GM21737 (cell line): Measurements from ENCODE around the gene PRR30.

Source experiments
- ATAC-seq: cut with Tn5 transposase; IDR thresholded peaks from one replicate; pipeline ENCODE4 v1.9.1; 2021; ENCODE audit warnings: mild to moderate bottlenecking, moderate library complexity; ENCODE audit not compliant: unreplicated experiment

Gene PRR30

DNA sequence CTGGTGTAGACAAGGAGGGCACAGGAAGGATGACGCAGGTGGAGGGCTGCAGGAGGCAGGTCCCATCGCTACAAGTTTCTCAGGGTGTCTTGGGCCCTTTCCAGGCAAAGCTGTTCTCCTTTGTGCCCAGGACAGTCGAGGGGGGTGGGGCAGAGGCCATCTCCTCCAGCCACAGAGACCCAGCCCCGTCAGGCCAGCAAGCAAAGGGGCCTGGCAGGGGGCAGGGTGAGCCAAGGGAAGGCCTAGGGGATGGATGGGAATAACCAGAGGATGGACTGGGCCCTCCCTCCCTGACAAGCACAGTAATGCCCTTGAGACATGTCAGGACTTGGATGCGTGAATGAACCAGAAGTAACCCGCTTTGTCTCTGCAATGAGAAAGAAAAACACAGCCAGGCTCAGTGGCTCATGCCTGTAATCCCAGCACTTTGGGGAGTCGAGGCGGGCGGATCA lies 15.9 kb upstream of the PRR30 start:
- no peak for ATAC-seq

DNA sequence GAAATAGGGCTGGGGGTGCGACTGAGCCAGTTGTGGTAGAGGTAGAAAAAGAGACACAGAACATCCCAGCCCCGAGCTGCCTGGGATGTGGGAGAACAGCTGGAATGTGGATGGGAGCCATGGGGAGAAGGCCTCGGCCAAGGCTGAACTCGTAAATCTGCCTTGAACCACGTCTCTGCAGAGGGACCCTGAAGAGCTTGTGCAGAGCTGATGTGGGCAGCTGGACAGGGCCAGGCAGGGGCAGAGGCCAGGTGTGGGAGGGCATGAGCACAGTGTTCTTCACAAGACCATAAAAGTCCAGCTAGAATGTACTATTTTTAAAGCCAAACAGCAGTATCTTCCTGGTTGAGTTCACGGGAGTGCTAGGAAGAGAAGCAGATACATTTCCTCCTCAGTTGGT lies 15.3 kb upstream of the PRR30 start:
- ATAC-seq = no peak

DNA sequence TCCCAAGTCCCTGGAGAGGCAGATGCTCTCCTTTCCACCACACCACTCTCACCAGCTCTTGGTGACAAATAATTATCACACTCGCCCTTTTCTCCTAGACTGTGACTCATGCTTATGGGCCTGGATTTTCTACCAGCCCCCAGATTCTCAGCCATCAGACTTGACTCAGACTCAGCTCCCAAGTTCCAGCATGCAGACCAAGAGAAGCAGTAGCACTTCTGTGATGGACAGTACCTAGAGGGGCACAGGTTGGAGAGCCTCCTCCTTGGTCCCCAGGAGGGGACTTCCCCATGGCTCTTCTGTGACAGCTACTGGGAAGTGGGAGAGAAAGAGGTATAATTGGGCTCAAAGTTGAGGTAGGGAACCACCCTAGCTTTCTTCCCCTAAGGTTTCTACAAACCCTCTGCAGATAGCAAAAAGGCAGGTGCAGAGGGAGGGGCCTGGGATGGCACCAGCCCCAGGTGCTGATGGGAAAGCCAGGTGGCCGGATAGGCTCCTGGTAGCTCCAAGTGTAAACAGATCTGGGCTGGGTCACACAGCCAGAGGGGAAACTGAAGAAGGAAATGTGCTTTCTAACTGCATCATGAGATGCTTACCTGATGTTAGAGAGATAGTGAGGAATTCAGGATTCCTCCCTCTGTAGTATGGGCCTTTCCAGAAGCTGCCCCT lies 13.7 kb upstream of the PRR30 start:
- no peak for ATAC-seq

DNA sequence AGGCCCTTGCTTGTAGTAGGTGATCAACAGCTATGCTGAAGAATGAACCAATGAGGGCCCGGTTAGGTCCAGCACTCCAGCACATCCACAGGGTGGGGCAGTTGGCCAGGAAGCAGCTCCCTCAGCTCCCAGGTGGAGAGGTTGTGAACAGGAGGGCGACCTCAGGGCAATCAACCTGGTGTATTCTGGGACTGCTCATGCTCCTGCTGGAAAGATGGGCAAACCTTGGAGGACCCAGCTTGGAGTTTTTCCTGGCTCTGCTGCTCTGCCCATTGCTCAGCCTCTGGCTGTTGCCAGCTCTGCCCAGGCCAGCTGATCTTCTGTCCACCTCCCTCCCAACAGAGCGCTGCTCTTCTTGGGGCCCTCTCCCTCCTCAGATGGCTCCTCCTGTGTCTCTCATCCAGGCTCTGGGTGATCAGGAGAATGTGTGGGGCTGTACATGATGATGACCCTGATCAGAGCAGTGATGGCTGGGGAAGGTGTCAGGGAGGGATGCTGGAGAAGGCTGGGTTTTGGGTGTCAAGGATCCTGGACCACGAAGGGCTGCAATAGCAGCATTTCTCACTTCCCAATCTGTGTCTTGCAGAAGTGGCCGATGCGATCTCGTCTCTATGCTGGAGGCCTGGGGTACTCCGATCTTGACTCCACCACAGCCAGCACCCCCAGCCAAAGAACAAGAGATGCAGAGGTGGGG lies 13.0 kb upstream of the PRR30 start:
- ATAC-seq = no peak

DNA sequence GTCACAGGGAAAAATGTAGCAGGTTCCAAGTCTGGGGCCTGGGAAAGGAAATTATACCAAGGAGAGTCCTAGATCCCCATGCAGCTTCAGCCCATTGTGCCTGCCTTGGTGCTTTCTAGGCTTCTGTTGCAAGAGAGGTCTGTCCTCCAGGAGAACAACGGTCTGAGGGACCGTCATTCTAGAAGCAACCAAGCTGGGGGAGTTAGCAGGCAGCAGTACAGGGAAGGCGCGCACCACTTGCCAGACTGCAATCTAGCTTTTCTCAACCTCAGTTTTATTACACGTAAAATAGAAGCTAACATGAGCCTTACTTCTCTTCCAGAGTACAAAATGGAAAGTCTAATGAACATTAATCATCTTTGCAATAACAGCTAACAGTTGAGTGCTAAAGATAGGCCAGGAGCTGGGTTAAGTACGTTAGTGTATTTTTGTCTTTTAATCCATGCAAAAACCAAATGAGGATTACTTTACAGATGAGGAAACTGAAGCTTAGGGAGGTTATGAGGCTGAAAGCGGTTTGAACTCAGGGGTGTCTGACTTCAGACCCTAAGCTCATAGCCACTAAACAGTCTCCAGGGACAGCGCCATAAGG lies 11.5 kb upstream of the PRR30 start:
- ATAC-seq = no peak

DNA sequence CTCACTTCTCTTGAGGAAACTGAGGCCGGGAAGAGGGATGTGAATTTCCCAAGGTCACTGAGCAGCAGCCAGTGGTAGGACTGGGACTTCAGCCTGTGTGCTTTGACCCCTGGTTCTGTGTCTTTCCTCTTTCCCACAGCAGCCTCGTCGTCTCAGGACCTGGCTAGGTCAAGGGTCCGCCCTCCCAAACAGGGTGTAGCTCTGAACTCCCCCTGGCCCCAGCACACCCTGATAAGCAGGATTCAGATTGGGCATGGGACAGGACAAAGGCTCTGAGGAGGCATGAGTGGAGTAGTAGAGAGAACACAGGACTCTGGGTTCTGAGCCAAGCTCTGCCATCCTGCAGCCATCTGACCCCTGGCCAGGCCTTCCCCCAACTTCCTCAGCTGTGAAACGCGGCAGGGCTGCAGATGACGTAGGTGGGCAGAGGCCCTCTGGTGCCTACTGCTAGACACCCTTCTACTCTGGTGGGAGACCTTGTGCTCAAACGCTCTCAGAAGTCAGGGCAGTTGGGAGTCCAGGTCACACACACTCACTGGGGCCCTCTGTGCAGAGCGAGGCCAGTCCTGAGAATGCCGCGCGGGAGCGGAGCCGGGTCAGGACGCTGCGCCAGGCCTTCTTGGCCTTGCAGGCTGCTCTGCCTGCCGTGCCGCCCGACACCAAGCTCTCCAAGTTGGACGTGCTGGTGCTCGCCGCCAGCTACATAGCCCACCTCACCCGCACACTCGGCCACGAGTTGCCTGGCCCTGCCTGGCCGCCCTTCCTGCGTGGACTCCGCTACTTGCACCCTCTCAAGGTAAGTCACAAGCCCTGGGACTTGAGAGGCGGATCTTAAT lies 10.6 kb upstream of the PRR30 start:
- no peak for ATAC-seq

DNA sequence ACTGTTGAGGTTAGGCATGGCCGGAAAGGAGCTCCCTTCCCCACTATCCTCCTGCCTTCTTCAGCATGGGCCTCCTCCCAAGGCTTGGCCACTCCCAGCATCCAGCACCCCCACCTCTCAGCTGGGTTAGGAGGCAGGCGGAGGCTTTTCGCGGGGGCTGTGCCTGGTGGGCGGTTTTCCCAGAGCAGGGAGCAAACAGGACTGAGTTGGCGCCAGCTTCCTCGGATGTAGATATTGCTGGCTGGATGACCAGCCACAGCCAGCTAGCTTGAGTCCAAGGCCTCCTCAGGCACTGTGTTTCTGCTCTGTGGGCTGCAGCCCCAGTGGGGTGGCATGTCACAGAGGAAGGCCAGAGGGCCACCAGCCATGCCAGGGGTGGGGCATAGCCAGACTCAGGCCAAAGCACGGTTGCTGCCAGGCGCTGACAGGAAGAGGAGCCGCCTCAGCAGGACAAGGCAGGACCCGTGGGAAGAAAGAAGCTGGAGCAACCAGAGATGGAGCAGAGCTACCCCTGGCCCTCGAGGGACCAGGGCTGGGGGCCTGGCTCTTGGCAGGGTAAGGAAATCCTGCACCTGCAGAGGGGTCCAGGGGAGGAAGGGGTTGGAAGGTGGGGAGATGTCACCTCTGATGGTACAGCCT lies 9.7 kb upstream of the PRR30 start, which contains the start of gene TCF23:
TCF23 (plus strand) TSS at position 204 of the 639 bp plus-strand sequence; CDS start at position 334, 130 bp downstream.
- no peak for ATAC-seq

DNA sequence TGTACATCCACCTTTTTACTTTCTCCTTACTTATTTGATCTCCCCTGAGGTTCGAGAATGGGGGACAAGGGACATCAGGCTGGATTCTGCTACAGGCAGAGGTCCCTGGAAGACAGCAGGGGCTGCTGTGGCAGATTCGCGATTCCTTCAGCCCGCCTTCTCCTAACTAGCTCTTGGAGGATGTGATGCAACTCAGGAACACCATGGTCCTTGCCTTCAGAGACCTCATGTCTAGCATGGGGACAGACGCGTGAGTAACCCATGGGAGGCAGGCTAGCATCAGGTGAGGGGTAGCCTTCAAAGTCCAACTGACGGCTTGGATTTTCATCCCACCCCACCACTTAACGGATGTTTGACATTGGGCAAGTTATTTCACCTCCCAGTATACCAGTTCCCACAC lies 8.7 kb upstream of the PRR30 start:
- ATAC-seq = no peak

DNA sequence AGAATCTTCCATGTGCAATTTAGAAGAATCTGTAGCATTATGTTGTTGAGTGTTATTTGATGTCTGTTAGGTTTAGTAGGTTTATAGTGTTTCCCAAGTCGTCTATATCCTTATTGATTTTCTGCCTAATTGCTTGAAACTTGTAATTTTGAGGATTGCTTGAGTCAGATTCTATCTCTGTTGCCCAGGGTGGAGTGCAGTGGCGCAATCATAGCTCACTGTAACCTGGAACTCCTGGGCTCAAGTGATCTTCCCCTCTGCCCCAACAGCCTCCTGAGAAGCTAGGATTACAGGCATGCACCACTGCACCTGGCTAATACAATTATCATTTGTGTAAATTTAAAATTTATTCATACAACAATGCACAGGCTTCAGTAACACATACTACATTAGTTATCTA lies 6.5 kb upstream of the PRR30 start:
- ATAC-seq = no peak

DNA sequence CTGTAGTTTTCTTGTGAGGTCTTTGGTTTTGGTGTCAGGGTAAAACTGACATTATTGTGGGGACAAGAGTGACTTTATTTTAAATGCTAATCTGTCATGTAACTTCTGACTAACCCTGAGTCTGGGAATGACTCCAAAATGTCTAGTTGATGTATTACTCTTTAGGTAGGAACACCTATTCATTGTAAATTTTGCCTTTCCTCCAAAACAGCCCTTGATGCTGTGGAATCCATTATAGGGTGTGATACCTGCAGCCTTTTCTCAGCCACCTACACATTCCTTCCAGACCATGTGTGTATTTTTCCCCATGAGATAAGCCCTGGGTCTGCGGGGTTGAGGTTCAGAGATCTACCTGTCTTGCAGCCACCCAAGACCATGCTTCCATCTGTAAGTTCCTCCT lies 4.1 kb upstream of the PRR30 start:
- ATAC-seq = no peak

DNA sequence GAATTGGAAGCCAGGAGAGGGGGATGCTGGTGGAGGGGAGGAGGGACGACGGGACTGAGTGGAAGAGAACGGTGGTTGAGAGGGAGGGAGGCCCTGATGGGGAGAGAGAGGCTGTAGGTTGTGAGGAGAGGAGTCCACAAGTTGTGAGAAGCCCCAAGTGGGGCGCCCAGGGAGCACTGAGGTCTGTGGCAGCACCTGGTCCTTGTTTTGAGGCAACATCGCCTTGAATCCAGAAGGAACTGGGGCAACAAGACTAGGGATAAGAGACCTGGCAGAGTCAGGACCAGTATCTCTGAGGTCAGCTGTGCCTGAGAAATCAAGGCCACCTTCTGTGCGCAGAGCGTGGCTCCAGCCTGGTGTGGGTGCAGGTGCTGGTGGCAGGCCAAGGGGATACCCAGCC lies 1.1 kb downstream of the PRR30 start:
- no peak for ATAC-seq

DNA sequence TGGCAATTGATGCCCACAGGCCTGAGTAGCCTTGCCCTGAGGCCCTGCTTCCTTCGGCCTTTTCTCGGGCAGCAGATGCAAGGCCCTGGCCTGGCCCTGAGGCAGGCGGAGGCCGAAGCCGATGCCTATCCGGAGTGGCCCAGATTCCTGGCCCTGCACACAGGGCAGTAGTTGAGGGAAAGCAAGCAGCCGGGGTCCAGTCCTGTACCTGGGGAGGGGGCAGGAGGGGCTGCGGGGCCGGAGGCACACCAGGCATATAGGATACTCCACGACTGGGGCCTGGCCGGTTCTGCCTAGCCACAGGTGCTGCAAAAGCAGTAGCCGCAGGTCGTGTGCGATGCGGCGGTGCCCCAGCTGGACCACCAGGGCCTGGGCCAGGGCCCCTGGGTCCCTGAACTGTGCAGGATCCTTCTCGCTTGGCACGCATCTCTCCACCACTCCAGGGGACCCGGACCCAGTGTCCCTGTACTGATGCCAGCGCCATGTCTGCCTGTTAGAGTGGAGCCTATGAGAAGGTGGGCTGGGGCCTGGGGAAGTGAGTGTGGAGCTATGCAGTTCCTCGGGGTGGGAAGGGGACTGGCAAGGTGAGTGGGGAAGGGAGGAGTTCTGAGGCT lies 1.8 kb downstream of the PRR30 start:
- no peak for ATAC-seq

DNA sequence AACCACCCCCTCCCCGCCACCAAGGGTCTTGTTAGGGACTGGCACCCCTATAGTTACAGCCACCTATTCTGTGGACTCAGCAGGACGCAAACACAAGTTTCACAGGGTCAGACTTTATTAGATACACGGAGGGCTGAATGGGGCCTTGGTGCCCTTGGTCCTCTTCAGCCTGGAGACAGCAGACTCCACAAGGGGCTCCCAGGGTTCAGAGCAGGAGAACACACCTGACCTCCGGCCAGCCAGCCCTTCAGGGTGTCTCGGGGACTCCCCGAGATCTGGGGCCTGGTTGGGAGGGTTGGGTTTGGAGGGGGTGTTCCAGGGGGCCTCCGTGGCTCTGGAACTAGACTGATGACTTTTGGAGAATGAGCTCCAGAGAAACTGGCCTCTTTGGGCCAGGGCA lies 2.5 kb downstream of the PRR30 start:
- no peak for ATAC-seq

DNA sequence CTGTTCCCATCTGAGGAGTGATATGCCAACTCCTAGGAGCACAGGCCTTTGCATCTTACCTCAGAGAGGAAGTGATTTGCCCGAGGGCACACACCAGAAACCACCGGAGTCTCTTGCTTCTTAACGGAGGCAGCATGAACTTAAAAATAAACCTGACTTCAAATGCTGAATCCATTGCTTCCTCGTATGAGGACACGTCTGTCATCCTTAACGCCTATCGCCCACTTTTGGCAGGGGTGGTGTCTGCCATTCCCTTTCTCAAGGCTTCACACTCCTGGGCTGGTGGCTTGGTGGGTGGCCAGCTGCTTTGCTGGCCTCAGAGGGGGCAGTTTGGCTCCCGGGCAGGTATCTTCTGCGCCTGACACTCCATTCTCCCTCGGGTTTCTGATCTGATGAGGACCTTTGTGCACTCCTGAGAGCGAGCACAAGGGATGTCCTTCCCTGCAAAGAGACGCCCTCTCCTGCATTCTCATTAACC lies 3.7 kb downstream of the PRR30 start:
- no peak for ATAC-seq

DNA sequence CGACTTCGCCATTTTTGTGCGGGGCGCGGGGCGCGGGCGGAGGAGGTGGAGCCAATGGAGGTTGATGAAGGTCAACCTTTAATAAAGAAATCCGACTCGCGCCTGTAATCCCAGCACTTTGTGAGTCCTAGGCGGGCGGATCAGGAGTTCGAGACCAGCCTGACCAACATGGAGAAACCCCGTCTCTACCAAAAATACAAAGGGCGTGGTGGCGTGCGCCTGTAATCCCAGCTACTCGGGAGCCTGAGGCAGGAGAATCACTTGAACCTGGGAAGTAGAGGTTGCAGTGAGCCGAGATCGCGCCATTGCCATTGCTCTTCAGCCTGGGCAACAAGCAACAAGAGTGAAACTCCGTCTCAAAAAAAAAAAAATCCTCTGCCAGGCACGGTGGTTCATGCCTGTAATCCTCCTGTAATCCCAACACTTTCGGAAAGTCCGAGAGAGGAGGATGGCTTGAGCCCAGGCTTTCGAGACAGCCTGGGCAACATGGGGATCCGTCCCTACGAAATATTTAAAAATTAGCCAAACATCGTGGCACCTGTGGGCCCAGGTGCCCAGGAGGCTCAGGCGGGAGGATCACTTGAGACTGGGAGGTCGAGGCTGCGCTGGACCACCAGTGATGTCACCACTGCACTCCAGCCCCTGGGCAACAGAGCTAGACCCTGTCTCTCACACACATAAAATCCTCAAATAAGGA lies 4.3 kb downstream of the PRR30 start:
- ATAC-seq = no peak

DNA sequence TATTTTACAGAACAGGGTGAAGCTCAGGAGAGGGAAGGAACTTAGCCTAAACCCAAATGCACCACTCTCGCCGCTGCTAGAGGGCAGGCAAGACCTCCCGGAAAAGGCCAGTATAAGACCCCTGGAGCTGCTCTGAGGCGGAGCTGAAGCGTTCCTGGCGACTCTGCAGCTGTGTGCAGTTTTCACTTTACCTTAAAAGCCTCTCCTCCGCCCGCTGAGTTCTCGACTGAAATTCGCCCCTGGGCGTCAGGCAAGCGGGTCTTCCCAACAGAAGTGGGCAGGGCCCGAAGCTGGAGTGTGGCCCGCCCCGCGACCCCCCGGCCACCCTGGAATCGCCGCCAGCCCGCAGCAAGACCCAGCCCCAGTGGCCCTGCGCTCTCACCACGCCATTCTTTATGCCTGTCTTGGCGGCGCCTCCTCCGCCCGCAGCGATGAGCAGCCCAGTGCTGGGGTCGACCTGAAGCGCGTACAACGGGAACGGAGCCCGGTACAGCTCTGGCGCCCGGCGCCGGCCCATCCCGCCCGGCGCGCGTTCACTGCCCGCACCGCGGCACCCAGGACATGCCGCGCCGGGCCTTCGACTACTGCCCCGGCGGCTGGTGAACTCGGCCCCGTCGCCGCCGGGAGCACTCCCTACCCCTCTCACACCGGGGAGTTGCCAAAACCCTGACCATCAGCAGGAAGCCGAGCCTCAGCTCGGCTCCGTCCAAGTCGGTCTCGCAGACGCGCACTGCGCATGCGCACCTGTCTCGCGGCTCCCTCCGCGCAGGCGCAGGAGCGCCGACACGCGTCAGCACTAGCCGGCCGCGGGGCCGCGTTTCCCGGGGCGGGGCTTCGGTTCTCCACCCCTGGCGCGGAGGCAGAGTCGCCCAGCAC lies 5.1 kb downstream of the PRR30 start, which contains the start of gene PREB:
PREB (minus strand) TSS at position 732 of the 876 bp plus-strand sequence; CDS start at position 517, 215 bp downstream.
- peak; percentile 71 for ATAC-seq

DNA sequence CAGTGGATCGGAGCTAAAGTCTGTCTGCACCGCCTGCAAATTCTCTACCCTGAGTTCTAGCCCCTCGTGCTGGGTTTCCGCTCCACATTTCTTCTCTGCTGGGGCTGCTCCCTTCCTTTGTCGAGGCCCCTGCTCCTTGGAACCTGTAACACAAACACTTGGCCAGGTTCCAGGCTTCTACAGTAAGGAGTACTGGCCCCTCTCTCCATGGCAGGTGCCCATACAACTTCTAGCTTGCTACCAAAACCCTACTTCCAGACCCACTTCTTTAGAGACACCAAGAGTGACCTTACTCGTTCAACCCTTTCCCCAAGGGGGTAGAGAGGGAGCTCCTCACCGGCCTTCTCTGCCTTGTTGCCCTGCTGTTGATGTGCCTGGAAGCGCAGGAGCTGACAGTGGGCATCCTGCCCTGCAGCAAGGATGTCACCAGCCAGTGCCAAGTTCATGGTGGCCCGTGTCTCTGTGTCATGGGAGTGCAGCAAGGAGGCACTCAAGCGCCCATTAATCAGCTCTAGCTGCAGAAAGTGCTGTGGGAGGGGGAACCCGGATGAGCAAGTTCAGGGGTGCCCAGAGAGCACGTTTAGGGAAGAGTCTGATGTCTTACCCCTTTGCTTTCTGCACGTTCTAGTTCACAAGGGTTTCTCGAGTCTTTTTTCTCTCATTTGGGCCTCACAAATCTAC lies 5.9 kb downstream of the PRR30 start:
- no peak for ATAC-seq

DNA sequence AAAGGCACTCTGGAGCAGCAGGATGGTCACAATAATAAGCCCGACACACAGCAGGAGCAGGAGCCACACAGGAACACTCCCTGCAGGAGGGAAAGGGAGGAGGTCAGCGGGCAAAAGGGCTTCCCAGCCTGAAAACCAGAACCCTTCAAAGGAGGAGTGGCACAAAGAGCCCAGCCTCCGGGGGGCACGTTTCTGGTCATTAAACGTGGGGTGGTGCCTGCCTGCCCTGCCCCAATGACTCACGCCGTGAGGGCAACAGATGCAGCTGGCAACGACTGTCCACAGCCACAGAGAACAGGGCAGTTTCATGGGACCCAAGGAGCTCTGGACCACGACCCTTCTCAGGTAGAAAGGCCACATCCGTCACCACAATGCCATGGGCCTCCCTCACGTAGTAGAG lies 7.8 kb downstream of the PRR30 start:
- no peak for ATAC-seq
